Stimulated activated CD4-positive, alpha-beta T cell treated with anti-CD3 and anti-CD28 coated beads, TNF-alpha, amount 100 ng/mL, for 4 hours (primary cell): ENCODE data around the gene CSRP1.
"Not testable (repeated sequence)": the region's sequence is repeated elsewhere in the genome, so short reads cannot be mapped to it uniquely, and the experiment has no call there.

Experiments
- DNase-seq, 3 experiments: peaks; one replicate each; pipeline ENCODE4 v3.0.0-alpha.2; 2020; ENCODE audit warnings: low read depth in 3 of 3

The CSRP1 gene

GRCh38 chr1:201537891-201538611, 31.1 kb upstream of the CSRP1 start:
- DNase-seq: no peak

GRCh38 chr1:201537467-201537866, 30.5 kb upstream of the CSRP1 start:
- no peak for DNase-seq

- DNase-seq: no peak
These were observed 30.1 kb upstream of the CSRP1 start for GRCh38 chr1:201537028-201537427.

GRCh38 chr1:201536558-201536957, 29.6 kb upstream of the CSRP1 start:
- DNase-seq: no peak

DNA sequence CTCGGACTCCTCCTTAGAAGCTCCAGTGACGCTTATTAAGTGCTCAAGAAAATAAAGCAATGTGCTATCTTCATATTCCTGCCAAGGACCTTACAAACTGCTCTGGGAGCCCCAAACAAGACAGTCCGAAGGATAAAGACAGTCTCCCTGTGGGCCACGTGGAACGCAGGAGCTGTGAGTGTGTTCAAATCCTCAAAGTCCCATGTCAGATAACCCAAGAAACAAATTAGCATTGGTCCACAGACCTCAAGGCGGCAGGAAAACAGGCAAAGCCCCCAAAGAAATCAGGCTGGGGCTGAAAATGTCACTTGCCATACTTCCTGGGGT, 29.0 kb upstream of the CSRP1 start:
- no peak for DNase-seq

- DNase-seq: no peak
These were observed 28.4 kb upstream of the CSRP1 start for GRCh38 chr1:201535046-201535918.

DNA sequence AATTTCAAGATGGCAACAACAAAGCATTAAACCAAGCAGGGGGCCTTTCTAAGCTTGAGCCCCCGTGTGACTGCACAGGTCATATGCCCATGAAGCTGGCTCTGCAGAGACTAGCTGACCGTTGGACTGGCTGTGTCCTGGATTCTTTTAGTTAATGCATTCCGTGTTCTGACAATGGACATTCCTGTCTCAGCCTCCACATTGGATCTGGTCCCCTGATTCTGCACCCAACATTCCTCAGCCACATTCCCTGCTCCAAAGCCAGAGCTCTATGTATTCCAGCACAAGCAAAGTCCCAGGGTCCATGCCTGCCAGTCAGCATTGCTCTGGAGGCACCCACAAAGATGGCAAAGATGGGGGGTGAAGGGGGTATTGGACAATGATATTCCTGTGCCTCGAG, 26.9 kb upstream of the CSRP1 start:
- no peak for DNase-seq

GRCh38 chr1:201531551-201532425, 24.9 kb upstream of the CSRP1 start:
- DNase-seq: no peak

DNA sequence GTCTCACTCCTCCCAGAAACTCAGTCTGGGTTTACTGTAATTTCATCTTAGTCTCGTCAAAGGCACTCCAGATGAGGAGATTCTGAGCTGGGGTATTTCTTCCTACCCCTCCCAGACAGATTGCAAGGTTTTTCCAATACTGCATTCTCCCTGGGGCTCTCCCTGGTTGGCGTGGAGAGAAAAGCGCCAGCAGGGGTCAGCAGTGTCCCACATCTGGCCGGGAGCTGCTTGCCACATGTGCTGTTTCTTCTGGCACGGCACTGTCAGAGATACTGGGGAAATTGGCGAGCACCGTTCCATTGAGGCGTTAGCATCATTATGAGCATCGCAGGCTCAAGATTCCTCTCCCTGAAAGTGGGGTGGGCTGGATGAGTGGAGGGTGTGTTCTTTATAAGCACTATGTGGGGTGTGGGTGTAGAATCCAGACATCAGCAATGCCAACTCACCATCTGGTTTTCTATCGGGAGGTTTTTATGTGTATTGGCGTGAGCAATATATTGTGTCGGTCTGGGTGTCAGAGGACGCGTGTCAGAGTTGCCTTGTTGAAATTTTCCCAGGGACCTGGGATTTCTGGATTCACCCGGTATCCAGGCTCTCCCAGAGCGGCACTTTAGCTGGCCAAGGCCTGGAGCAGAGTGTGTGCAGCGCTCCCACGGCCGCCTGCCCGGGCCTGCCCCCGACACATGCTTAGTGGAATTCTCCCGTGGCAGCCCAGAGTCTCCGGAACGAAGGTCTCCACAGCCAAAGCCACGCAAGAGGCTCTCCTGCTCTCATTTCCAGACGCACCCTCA, 24.0 kb upstream of the CSRP1 start:
- no peak for DNase-seq

DNA sequence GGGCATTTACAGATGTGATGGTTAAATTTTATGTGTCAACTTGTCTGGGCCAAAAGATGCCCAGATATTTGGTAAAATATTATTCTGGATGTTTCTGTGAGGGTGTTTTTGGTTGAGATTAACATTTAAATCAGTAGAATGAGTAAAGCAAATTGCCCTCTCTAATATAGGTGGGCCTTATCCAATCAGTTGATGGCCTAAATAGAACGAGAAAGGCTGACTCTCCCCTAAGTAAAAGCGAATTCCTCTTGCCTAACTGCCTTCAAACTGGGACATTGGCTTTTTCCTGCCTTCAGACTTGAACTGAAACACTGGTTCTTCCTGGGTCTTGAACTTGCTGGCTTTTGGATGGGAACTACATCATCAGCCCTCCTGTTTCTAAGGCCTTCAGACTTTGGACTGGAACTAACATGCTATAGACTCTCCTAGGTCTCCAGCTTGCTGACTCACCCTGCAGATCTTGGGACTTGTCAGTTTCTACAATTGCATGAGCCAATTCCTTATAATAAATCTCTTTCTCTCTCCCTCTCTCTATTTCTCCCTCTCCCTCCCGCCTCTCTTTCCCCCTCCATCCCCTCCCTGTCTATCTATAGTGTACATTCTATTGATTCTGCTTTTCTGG, 21.8 kb upstream of the CSRP1 start:
- DNase-seq: no peak

DNA sequence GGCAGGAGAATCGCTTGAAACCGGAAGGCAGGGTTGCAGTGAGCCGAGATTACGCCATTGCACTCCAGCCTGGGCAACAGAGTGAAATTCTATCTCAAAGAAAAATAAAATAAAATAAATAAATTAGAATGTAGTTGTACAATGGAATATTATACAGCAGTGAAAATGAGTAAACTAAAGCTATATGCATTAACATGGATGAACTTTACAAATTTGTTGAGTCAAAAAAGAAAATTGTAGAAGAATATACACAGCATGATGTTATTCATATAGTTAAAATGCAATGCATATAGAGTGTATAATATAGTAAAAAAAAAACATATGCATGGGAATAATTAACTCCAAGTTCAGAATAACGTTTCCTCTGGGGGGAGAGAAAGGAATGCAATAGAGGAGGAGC, 21.0 kb upstream of the CSRP1 start:
- no peak for DNase-seq

GRCh38 chr1:201525193-201525778, 18.4 kb upstream of the CSRP1 start:
- DNase-seq: no peak

DNA sequence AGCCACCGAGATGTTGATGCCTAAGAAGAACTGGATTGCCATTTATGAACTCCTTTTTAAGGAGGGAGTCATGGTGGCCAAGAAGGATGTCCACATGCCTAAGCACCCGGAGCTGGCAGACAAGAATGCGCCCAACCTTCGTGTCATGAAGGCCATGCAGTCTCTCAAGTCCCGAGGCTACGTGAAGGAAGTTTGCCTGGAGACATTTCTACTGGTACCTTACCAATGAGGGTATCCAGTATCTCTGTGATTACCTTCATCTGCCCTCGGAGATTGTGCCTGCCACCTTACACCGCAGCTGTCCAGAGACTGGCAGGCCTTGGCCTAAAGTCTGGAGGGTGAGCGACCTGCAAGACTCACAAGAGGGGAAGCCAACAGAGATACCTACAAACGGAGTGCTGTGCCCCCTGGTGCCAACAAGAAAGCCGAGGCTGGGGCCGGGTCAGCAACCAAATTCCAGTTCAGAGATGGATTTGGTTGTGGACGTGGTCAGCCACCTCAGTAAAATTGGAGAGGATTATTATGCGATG, 13.2 kb upstream of the CSRP1 start:
- not testable (repeated sequence) for DNase-seq

GRCh38 chr1:201518071-201518470, 11.1 kb upstream of the CSRP1 start:
- no peak for DNase-seq

GRCh38 chr1:201517631-201518030, 10.7 kb upstream of the CSRP1 start:
- DNase-seq: no peak

- no peak for DNase-seq
These were observed 9.7 kb upstream of the CSRP1 start for GRCh38 chr1:201516511-201517127.

- DNase-seq: no peak
These were observed 9.0 kb upstream of the CSRP1 start for GRCh38 chr1:201515895-201516294.

GRCh38 chr1:201515062-201515750, 8.3 kb upstream of the CSRP1 start:
- no peak for DNase-seq

GRCh38 chr1:201514466-201514865, 7.5 kb upstream of the CSRP1 start:
- DNase-seq: no peak
